SIG-M5 treated with dmso at 0.1 percent for 504 hours (cell line): ENCODE data around the gene LMAN2.
"Not testable (repeated sequence)": the region's sequence is repeated elsewhere in the genome, so short reads cannot be mapped to it uniquely, and the experiment has no call there.

Experiments
- DNase-seq: peaks from one replicate; lab custom pipeline; 2025; ENCODE audit not compliant: unreplicated experiment; lab: John Stamatoyannopoulos, UW

Gene LMAN2

DNA sequence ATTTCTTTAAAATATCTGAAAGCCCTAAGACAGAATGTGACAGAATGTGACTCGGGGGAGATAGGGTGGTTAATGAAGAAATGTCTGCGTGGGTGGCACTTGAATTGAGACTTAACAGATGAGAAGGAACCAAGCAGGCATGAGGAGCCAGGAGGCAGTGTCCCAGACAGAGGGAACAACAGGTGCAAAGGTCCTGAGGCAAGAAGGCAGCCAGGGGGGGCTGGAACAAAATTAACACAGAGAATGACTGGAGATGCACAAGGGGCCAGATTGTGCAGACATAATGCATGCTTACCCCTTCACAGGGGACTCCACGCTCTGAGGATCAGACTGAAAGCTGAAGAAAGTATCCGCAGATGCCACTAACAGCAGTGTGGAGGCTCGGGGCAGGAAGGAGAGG lies 1.7 kb downstream of the LMAN2 start:
- no peak for DNase-seq

DNA sequence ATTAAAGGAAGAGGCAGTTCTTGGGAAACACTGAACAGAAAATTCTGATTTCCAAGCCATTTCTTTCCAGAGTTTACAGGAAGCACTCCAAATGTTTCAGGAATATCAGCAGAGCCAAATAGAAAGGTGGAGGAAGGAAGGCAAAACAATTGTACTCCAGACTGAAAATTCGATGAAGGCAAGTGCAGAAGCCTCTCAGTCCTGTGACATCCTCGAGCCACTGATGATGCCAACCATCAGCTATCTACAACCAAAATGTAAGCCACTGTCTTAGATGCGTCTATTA lies 2.2 kb downstream of the LMAN2 start:
- no peak for DNase-seq

GRCh38 chr5:177347699-177348098 lies 3.8 kb downstream of the LMAN2 start:
- no peak for DNase-seq

DNA sequence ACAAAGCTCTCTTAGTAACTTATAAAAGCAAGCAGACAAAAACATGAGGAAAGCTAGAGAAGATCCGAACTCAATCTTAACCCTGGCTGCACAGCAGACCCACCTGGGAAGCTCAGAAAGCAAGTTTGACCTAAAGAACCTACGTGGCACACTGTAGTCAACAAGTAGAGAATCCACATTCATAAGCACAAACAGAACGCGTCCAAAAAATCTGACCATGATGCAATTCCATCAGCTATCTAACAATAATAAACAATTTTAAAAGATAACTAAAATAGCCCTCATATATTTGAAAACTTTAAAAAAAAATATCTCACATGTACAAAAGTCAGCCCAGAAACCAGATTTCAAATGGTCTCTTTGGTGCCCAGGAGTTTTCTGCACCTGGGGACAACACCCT lies 4.6 kb downstream of the LMAN2 start:
- no peak for DNase-seq

DNA sequence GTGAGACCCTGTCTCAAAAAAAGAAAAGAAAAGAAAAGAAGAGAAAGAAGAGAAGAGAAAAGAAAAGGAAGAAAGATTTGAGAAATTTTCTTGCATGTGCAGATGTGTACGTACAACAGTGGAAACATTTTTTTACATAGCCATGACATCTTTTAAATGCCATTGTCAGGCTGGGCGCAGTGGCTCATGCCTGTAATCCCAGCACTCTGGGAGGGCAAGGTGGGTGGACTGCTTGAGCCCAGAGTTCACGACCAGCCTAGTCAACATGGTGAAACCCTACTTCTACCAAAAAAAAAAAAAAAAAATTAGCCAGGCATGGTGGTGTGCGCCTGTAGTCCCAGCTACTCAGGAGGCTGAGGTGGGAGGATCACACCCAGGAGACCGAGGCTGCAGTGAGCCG lies 6.6 kb downstream of the LMAN2 start:
- no peak for DNase-seq

DNA sequence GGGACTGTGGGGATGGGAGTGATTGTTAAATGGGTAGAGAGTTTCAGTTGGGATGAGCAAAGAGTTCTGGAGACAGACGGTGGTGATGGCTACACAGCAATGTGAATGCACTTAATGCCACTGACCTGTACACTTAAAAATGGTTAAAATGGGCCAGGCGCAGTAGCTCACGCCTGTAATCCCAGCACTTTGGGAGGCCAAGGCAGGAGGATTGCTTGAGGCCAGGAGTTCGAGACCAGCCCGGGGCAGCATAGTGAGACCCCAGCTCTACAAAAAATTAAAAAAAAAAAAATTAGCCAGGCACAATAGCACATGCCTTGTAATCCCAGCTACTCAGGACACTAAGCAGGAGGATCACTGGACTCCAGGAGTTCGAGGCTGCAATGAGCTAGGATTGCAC lies 7.7 kb downstream of the LMAN2 start:
- DNase-seq = no peak

DNA sequence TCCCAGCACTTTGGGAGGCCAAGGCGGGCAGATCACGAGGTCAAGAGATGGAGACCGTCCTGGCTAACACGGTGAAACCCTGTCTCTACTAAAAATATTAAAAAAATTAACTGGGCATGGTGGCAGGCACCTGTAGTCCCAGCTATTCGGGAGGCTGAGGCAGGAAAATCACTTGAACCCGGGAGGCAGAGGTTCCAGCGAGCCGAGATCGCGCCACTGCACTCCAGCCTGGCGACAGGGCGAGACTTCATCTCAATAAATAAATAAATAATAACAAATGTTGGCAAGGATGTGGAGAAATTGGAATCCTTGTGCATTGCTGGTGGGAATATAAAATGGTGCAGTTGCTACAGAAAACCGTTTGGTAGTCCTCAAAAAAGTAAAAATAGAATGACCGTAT lies 8.5 kb downstream of the LMAN2 start:
- DNase-seq = not testable (repeated sequence)

DNA sequence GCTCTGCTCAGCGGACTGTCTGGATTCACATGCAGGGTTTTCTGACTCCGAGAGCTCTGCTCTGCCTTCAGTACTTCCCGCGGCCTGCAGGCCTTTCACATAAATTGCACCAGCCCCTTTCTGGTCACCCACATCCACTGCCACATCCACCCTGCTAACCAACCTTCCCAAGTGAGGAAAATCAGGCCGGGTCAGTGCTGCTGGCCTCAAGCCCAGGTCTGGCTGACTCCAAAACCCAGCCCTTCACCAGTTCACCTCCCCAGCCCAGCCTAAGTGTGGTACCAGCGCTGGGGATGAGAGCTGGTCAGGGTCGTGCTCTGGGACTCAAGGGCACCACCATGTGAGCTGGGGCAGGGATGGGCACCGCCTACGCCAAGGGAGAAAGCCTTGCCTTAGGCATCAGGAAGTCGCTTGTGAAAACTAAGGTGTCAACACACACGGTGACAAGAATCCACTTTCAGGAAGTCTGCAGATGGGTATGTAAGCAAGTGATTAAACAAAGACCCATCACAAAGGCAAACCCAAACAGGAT lies 12.3 kb downstream of the LMAN2 start:
- peak; percentile 26 for DNase-seq

DNA sequence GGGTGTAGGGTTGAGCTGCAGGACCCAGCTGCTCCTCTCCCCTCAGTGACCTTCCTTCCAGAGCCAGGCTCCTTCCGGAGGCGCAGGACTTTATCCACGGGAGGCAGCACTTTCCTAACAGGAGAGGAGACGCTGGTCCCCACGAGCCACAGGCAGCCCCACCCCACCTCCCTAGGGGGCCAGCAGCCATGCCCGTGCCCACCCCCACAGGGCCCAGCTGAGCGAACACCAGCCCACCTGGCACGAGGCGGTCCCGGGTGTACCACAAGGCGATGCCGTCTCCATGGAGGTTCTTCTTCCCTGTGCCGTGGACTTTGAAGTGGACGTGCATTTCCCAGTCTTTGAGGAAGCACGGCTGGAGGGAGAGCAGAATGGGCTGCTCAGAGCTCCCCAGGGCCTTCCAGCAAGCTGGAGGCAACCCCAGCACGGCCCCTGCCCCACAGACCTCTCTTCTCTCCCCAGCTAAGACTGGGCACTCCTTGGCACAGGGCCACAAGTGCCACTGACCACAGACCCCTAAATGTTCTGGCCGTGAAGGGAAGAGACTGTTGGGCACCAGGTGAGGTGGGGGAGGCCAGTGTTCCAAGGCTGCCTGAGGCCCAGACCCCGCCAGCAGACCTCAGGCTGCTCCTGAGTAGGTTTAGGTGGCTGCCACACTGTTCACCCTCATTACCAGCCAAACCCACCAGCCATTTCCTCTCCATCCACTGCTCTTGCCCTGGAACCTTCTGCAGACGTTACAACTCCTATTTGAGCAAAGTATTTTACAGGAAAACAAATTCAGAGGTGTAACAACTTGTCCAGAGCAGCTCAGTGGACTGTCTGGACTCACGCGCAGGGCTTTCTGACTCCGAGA lies 13.0 kb downstream of the LMAN2 start:
- no peak for DNase-seq

DNA sequence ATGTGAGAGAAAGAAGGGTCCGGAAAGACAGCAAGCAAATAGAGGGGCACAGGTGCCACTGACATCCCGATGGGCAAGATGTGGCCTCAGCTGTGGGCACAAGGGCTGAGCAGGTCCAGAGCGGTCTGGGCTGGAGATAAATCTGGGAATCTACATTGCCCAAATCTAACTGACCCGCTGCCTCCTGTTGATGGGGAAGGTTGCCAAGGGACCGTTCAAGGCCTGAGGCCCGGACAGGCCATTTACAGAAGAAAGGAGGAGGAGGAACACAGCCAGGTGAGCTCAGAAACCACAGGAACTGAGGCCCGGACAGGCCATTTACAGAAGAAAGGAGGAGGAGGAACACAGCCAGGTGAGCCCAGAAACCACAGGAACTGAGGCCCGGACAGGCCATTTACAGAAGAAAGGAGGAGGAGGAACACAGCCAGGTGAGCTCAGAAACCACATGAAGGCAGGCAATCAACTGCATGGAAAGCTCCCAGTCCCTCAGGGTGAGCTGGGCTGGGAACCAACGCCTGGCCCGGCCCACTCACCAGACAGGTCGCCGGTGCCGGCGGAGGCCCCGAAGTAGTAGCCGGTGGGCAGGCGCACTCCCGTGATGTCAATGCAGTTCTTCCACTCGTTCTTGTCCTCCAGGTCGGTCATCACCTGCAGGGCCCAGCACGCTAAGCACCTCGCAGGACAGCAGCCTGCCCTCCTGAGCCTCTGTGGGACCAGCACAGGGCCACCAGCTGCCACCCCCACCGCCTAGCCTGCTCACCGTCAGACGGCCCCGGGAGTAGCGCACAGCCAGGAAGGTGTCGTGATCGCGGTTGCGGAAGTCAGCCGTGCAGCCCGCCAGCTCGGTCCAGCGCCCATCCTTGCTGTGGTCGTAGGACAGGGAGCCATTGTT lies 14.6 kb downstream of the LMAN2 start:
- DNase-seq = no peak

DNA sequence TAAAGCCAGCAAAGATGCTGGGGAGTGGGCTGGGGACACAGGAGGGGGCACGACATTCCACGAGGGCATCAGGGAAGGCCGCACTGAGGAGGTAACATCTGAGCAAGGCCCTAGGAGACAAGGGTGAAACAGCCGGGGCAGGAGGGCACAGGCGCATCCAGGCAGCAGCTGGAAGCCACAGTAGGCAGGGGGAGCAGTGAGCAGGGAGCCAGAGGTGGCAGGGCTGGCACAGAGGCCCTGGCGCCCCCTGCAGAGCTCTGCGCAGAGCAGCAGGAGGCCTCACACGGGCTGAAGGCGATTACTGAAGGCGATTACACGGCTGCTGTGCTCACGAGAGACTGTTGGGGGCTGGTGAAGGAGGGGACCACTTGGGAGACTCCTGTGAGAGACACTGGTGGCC lies 15.4 kb downstream of the LMAN2 start:
- DNase-seq = no peak

GRCh38 chr5:177335701-177336065 lies 15.8 kb downstream of the LMAN2 start:
- no peak for DNase-seq

DNA sequence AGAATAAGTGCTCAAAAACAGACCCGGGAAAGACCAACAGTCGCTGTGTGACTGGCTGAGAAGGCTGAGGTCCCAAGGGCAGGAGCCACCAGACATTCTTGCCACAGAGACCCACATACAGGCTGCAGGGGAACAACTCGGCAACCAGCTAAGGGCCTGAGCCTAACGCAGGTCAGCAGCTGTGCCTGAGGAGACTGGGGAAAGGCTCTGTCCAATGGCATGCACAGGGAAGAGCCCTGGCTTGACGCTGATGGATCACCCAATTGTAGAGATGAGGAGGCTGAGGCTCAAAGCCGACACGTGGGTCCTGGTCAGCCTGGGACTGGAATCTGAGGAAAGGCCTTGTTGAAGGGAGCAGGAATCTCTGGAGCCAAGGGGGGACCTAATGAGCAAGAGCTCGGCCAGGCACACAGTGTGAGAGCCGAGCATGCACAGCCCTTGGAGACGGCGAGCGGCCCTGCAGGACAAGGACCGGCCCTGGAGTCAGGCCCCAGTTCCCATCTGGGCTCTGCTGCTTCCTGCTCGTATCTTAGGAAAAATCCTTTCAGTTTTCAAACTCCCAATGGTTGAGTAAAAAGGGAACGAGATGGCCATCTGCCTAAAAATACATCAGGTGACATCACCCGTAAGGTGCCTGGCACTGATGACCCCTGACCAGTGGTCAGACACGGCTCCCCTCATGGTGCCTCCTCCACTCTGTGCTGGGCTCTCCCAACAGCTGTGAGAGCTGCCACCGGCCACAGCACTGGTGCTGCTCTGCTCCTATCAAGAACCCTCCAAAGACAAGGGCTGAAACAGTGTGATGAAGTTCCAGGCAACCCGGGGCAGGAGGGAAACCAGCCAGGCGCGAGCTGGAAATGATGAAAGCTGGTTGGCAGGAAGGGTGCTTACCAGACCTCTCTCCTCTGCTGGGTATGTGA lies 16.4 kb downstream of the LMAN2 start:
- DNase-seq = no peak

DNA sequence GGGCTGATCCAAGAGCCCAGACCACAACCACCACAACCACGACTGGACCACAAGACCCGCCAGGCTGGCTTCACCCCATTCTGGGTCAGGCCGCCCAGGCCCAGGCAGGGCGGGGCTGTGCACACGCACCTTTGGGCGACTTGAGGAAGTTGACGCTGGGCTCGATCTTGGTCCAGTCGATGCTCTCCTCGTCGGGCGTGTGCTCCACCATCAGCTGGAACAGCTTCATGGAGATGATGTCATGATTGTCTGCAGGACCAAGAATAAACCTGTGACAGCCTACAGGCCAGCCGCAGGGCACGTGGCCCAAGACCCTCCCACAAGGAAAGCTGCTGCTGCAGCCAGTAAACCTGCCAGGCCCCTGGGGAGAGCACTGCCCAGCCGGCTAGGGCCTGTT lies 17.3 kb downstream of the LMAN2 start:
- DNase-seq = no peak

- DNase-seq = no peak
Measured at GRCh38 chr5:177333420-177334154, 17.9 kb downstream of the LMAN2 start.

GRCh38 chr5:177332896-177333260 lies 18.6 kb downstream of the LMAN2 start:
- DNase-seq = no peak

GRCh38 chr5:177332031-177332895 lies 19.2 kb downstream of the LMAN2 start:
- no peak for DNase-seq

GRCh38 chr5:177330991-177331842 lies 20.3 kb downstream of the LMAN2 start:
- no peak for DNase-seq

GRCh38 chr5:177329883-177330282 lies 21.6 kb downstream of the LMAN2 start:
- no peak for DNase-seq
